GM12892 (cell line): Measurements from ENCODE around the gene DTD2.

Experiments
- POLR2A ChIP-seq: IDR thresholded peaks from 2 replicates; pipeline ENCODE4 v1.6.1; 2011; ENCODE audit warnings: low read depth, low read length, control low read depth
- POLR2AphosphoS5 ChIP-seq: IDR thresholded peaks from 2 replicates; pipeline ENCODE4 v1.6.1; 2011; ENCODE audit warnings: low read depth, low read length, control low read depth

DNA sequence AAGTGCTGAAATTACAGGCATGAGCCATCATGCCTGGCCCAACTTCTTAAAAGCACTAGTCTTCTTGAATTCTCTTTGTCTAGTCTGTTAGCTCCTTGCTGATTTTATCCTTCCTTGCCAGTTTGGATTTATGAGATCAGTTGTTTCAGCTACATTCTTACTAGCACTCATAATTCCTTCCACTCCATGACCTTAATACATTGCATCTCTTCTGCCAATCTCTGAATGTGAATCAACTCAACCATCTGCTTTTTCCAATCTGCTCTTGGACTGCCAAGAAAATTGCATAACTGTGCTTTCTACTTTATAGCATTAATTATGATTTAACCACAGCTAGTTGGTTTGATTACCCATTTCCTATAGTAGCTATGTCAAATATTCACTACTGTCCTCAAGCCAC is 22.0 kb downstream of the DTD2 start:
- no peak for TF ChIP-seq POLR2A
- TF ChIP-seq POLR2AphosphoS5, result no peak
